ENCODE results near the gene CHST9.
"Not testable (repeated sequence)": the region's sequence is repeated elsewhere in the genome, so short reads cannot be mapped to it uniquely, and the experiment has no call there.

Gene CHST9

GRCh38 chr18:27171993-27172392 is 13.1 kb downstream of the CHST9 start:
- Histone ChIP-seq H3K27ac (no peak overlapping the region), H2AFZ (ENCODE audit: low read depth) (no peak overlapping the region), H3K27me3 (ENCODE audit: insufficient read depth, low read depth) (no peaks in the 10 kb centered on the region), H3K79me2 (ENCODE audit: insufficient read depth, low read depth) (no peaks in the 10 kb centered on the region), H4K20me1 (ENCODE audit: insufficient read depth) (no peaks in the 10 kb centered on the region), H3K36me3 (ENCODE audit: insufficient read depth) (no peaks in the 10 kb centered on the region), H3K9ac (no peak overlapping the region), H3K4me2 (no peak overlapping the region), H3K4me3 (IDR thresholded peaks at IDR 0.05; ENCODE audit: insufficient read depth, low read depth, low read length) (no peak overlapping the region), H3K4me1 (ENCODE audit: low read depth, poor library complexity, severe bottlenecking) (no peaks in the 10 kb centered on the region)
- no peak for TF ChIP-seq CTCF (conservative IDR thresholded peaks at IDR 0.05; ENCODE audit: low read depth, low read length)

GRCh38 chr18:27165412-27165811 is 19.7 kb downstream of the CHST9 start:
- H4K20me1 ChIP-seq (ENCODE audit: insufficient read depth): no peaks in the 10 kb centered on the region
- H3K27me3 ChIP-seq (ENCODE audit: insufficient read depth, low read depth): no peaks in the 10 kb centered on the region
- H3K4me1 ChIP-seq (ENCODE audit: low read depth, poor library complexity, severe bottlenecking): peaks cover 5% of the 10 kb centered on the region

GRCh38 chr18:27164905-27165304 is 20.2 kb downstream of the CHST9 start:
- no peak overlapping the region for H3K9ac ChIP-seq
- H3K4me1 ChIP-seq (ENCODE audit: low read depth, poor library complexity, severe bottlenecking): peaks cover 5% of the 10 kb centered on the region
- H3K79me2 ChIP-seq (ENCODE audit: insufficient read depth, low read depth): no peaks in the 10 kb centered on the region
- H3K27me3 ChIP-seq (ENCODE audit: insufficient read depth, low read depth): no peaks in the 10 kb centered on the region
- H3K4me2 ChIP-seq: no peak overlapping the region
- H2AFZ ChIP-seq (ENCODE audit: low read depth): no peak overlapping the region
- no peak overlapping the region for H3K27ac ChIP-seq
- H4K20me1 ChIP-seq (ENCODE audit: insufficient read depth): no peaks in the 10 kb centered on the region
- no peak for TF ChIP-seq CTCF (conservative IDR thresholded peaks at IDR 0.05; ENCODE audit: low read depth, low read length)
- no peaks in the 10 kb centered on the region for H3K36me3 ChIP-seq (ENCODE audit: insufficient read depth)
- H3K4me3 ChIP-seq (IDR thresholded peaks at IDR 0.05; ENCODE audit: insufficient read depth, low read depth, low read length): no peak overlapping the region

More at GRCh38 chr18:27165412-27165811, 19.7 kb downstream of the CHST9 start:
- TF ChIP-seq CTCF (conservative IDR thresholded peaks at IDR 0.05; ENCODE audit: low read depth, low read length): no peak
- Histone ChIP-seq H3K4me3 (IDR thresholded peaks at IDR 0.05; ENCODE audit: insufficient read depth, low read depth, low read length) (no peak overlapping the region), H3K36me3 (ENCODE audit: insufficient read depth) (no peaks in the 10 kb centered on the region), H3K27ac (no peak overlapping the region), H2AFZ (ENCODE audit: low read depth) (no peak overlapping the region), H3K4me2 (no peak overlapping the region), H3K9ac (no peak overlapping the region), H3K79me2 (ENCODE audit: insufficient read depth, low read depth) (no peaks in the 10 kb centered on the region)

- Histone ChIP-seq H3K4me2 (peak overlapping the region; percentile 40; the same call in 1 of the 2 replicates), H3K27ac (peak overlapping the region; percentile 21; the same call in 1 of the 2 replicates), H3K9ac (peak overlapping the region; percentile 65), H2AFZ (ENCODE audit: low read depth) (peak overlapping the region; percentile 95)
- not testable (repeated sequence) for H3K79me2 ChIP-seq (ENCODE audit: insufficient read depth, low read depth); H3K36me3 ChIP-seq (ENCODE audit: insufficient read depth); H3K4me1 ChIP-seq (ENCODE audit: low read depth, poor library complexity, severe bottlenecking); H3K4me3 ChIP-seq (IDR thresholded peaks at IDR 0.05; ENCODE audit: insufficient read depth, low read depth, low read length); H4K20me1 ChIP-seq (ENCODE audit: insufficient read depth); H3K27me3 ChIP-seq (ENCODE audit: insufficient read depth, low read depth)
- TF ChIP-seq CTCF (conservative IDR thresholded peaks at IDR 0.05; ENCODE audit: low read depth, low read length): peak; percentile 29; the same call in 1 of the 2 replicates
Measured at GRCh38 chr18:27163197-27163716, 21.9 kb downstream of the CHST9 start.

- H3K4me1 ChIP-seq (ENCODE audit: low read depth, poor library complexity, severe bottlenecking); H2AFZ ChIP-seq (ENCODE audit: low read depth); H3K4me2 ChIP-seq; H3K36me3 ChIP-seq (ENCODE audit: insufficient read depth); H3K9ac ChIP-seq; H4K20me1 ChIP-seq (ENCODE audit: insufficient read depth); H3K4me3 ChIP-seq (IDR thresholded peaks at IDR 0.05; ENCODE audit: insufficient read depth, low read depth, low read length); H3K79me2 ChIP-seq (ENCODE audit: insufficient read depth, low read depth); H3K27me3 ChIP-seq (ENCODE audit: insufficient read depth, low read depth); H3K27ac ChIP-seq: not testable (repeated sequence)
Measured at GRCh38 chr18:27149240-27149639, 35.9 kb downstream of the CHST9 start.
